ENCODE data around the gene MAP1LC3B. TPM values are rescaled to one million over a fixed set of nuclear protein-coding genes. Genes with fewer than 3 reads are reported as not detected.

The MAP1LC3B gene
- total and polyA plus RNA-seq, 2 donors (not counting 1 experiment from before 2014, with no cell fraction given): 72.7 to 75.8 TPM

- no peak for TF ChIP-seq CTCF (IDR thresholded peaks at IDR 0.05)
- TF ChIP-seq EZH2 (IDR thresholded peaks at IDR 0.05; ENCODE audit: borderline replicate concordance, insufficient read depth, low read depth, low read length, poor library complexity, severe bottlenecking): no peak
- POLR2A ChIA-PET: no interaction called here
- Histone ChIP-seq H3K27me3 (replicated peaks in 1 of 4; ENCODE audit: control extremely low read depth in 1 of 4, control insufficient read depth in 3 of 4, insufficient read depth in 4 of 4, low read length in 3 of 4) (no peaks in the 10 kb centered on the region), H4K20me1 (ENCODE audit: control insufficient read depth, insufficient read depth, low read length, poor library complexity, severe bottlenecking) (peaks cover 9% of the 10 kb centered on the region), H3K9ac (ENCODE audit: low read length) (no peak overlapping the region), H3K79me2 (ENCODE audit: control insufficient read depth, insufficient read depth, low read length) (no peaks in the 10 kb centered on the region), H3K4me2 (replicated peaks; ENCODE audit: low read depth, low read length, poor library complexity, severe bottlenecking) (no peak overlapping the region), H2AFZ (ENCODE audit: insufficient read depth, low read depth, low read length, poor library complexity, severe bottlenecking) (no peak overlapping the region), H3K36me3 (replicated peaks in 1 of 2; ENCODE audit: control extremely low read depth in 1 of 2, control insufficient read depth in 1 of 2, extremely low read depth in 1 of 2, insufficient read depth in 2 of 2, low read length in 1 of 2) (peaks cover 14 to 30% of the 10 kb centered on the region in 2 experiments), H3K9me3 (ENCODE audit: control extremely low read depth in 1 of 3, control insufficient read depth in 2 of 3, insufficient read depth in 1 of 3, low read length in 2 of 3) (no peaks in the 10 kb centered on the region), H3K4me1 (ENCODE audit: control insufficient read depth in 2 of 2, insufficient read depth in 2 of 2, low read length in 2 of 2) (no peaks in the 10 kb centered on the region), H3K27ac (ENCODE audit: low read length in 2 of 2) (no peak overlapping the region), H3K4me3 (ENCODE audit: control extremely low read depth in 1 of 5, extremely low read depth in 1 of 5, insufficient read depth in 1 of 5, low read depth in 2 of 5, low read length in 4 of 5) (no peak overlapping the region)
- 93% methylated on average over 8 of the region's 14 CpGs for WGBS (ENCODE audit: insufficient coverage)
- Mint-ChIP-seq H3K4me3 (no peak overlapping the region), H3K27ac (no peak overlapping the region), H3K27me3 (no peaks in the 10 kb centered on the region), H3K4me1 (peaks cover 4% of the 10 kb centered on the region), H3K9me3 (ENCODE audit: insufficient read depth) (no peaks in the 10 kb centered on the region)
- DNase-seq (no peak), ATAC-seq (ENCODE audit: low read depth) (no peak)
- CTCF ChIA-PET: interaction anchor here (0.5 to 1.1 kb wide), 3 partner anchors 10 to 93 kb away, joined by 3 to 6 read pairs (median 4); no protein-coding TSS in a partner anchor
- intact Hi-C loops (cut with micrococcal nuclease): no loop called here
Observed at GRCh38 chr16:87406495-87407088, 14.5 kb downstream of the MAP1LC3B start.

DNA sequence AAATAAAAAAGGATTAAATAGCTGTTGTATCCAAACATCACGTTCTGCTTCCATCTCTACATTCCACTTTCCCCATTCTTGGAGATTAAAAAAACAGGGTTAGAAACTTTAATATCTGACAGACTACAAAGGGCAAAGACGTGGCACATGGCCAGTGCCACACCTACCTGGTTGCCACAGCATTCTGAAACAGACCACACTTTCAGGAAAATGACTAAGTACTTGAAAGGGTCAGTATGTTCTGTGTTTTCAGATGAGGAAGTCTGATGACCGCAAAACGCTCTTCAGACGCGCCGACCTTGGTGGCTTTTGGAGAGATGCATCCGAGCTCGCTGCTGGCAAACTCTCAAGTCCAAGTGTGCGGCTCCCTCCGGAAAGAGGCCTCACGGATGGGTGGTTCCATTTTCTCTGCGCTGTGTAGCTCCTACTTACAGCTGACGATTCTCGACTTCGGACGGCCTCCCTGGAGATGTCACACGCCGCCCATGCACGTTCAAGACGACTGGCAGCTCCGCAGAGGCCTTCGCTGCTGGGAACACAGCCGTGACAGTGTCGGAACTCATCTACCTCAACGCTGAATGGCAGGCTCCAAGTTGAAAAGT lies 15.5 kb downstream of the MAP1LC3B start:
- no peaks in the 10 kb centered on the region for H3K9me3 Mint-ChIP-seq (ENCODE audit: insufficient read depth)
- peak; percentile 34 for DNase-seq
- Histone ChIP-seq H3K9ac (ENCODE audit: low read length) (no peak overlapping the region), H3K27me3 (replicated peaks in 1 of 4; ENCODE audit: control extremely low read depth in 1 of 4, control insufficient read depth in 3 of 4, insufficient read depth in 4 of 4, low read length in 3 of 4) (no peaks in the 10 kb centered on the region), H3K4me2 (replicated peaks; ENCODE audit: low read depth, low read length, poor library complexity, severe bottlenecking) (no peak overlapping the region), H3K27ac (ENCODE audit: low read length in 2 of 2) (no peak overlapping the region), H3K36me3 (replicated peaks in 1 of 2; ENCODE audit: control extremely low read depth in 1 of 2, control insufficient read depth in 1 of 2, extremely low read depth in 1 of 2, insufficient read depth in 2 of 2, low read length in 1 of 2) (peaks cover 13 to 27% of the 10 kb centered on the region in 2 experiments), H3K9me3 (ENCODE audit: control extremely low read depth in 1 of 3, control insufficient read depth in 2 of 3, insufficient read depth in 1 of 3, low read length in 2 of 3) (no peaks in the 10 kb centered on the region), H3K4me1 (ENCODE audit: control insufficient read depth in 2 of 2, insufficient read depth in 2 of 2, low read length in 2 of 2) (no peaks in the 10 kb centered on the region), H3K79me2 (ENCODE audit: control insufficient read depth, insufficient read depth, low read length) (no peaks in the 10 kb centered on the region), H3K4me3 (ENCODE audit: control extremely low read depth in 1 of 5, extremely low read depth in 1 of 5, insufficient read depth in 1 of 5, low read depth in 2 of 5, low read length in 4 of 5) (no peak overlapping the region), H4K20me1 (ENCODE audit: control insufficient read depth, insufficient read depth, low read length, poor library complexity, severe bottlenecking) (no peaks in the 10 kb centered on the region), H2AFZ (ENCODE audit: insufficient read depth, low read depth, low read length, poor library complexity, severe bottlenecking) (no peak overlapping the region)
- no peak for TF ChIP-seq EZH2 (IDR thresholded peaks at IDR 0.05; ENCODE audit: borderline replicate concordance, insufficient read depth, low read depth, low read length, poor library complexity, severe bottlenecking)
- TF ChIP-seq CTCF (IDR thresholded peaks at IDR 0.05): no peak
- ChIA-PET POLR2A (no interaction called here), CTCF (interaction anchor here (0.5 to 1.1 kb wide), 3 partner anchors 9 to 94 kb away, joined by 3 to 6 read pairs (median 4); no protein-coding TSS in a partner anchor)
- H3K4me1 Mint-ChIP-seq: peaks cover 4% of the 10 kb centered on the region
- no peaks in the 10 kb centered on the region for H3K27me3 Mint-ChIP-seq
- peak overlapping the region; percentile 45 for H3K4me3 Mint-ChIP-seq
- 84% methylated on average over 23 of the region's 26 CpGs for WGBS (ENCODE audit: insufficient coverage)
- H3K27ac Mint-ChIP-seq: peak overlapping the region; percentile 26
- intact Hi-C loops (cut with micrococcal nuclease): no loop called here
- ATAC-seq (ENCODE audit: low read depth): peak; percentile 43

Data from B cell (primary cell).